HL-60 (cell line): ENCODE results near the gene SH3RF3.

Source experiments
- TF ChIP-seq, protein P1 (sequence below): IDR thresholded peaks from one replicate; pipeline ENCODE4 v1.5.1; 2011; ENCODE audit warnings: low read length, control low read depth, inconsistent platforms; ENCODE audit not compliant: insufficient read depth
- TF ChIP-seq, protein P2 (sequence below): IDR thresholded peaks from 2 replicates; pipeline ENCODE4 v1.6.1; 2012; ENCODE audit warnings: low read depth; ENCODE audit not compliant: insufficient replicate concordance

DNA sequence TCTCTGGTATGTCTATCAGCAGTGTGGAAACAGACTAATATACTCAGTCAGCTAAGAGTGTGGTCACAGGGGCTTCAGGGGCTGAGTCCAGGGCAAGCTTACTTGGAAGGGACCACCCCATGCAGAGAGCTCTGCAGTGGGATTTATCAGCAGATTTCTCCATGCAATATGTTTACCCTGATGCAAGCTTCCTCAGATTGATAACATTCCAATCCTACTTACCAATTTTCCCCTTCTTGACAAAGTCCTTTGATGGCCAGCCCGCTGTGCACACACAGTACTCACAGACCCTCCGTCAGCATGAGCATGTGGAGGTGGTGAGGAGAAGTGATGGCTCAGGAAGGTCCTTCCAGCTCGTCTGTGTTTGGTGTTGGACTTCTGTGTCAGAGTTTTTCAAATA, 51.8 kb downstream of the SH3RF3 start:
- TF ChIP-seq, protein P1, sequence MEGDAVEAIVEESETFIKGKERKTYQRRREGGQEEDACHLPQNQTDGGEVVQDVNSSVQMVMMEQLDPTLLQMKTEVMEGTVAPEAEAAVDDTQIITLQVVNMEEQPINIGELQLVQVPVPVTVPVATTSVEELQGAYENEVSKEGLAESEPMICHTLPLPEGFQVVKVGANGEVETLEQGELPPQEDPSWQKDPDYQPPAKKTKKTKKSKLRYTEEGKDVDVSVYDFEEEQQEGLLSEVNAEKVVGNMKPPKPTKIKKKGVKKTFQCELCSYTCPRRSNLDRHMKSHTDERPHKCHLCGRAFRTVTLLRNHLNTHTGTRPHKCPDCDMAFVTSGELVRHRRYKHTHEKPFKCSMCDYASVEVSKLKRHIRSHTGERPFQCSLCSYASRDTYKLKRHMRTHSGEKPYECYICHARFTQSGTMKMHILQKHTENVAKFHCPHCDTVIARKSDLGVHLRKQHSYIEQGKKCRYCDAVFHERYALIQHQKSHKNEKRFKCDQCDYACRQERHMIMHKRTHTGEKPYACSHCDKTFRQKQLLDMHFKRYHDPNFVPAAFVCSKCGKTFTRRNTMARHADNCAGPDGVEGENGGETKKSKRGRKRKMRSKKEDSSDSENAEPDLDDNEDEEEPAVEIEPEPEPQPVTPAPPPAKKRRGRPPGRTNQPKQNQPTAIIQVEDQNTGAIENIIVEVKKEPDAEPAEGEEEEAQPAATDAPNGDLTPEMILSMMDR, result no peak
- TF ChIP-seq, protein P2, sequence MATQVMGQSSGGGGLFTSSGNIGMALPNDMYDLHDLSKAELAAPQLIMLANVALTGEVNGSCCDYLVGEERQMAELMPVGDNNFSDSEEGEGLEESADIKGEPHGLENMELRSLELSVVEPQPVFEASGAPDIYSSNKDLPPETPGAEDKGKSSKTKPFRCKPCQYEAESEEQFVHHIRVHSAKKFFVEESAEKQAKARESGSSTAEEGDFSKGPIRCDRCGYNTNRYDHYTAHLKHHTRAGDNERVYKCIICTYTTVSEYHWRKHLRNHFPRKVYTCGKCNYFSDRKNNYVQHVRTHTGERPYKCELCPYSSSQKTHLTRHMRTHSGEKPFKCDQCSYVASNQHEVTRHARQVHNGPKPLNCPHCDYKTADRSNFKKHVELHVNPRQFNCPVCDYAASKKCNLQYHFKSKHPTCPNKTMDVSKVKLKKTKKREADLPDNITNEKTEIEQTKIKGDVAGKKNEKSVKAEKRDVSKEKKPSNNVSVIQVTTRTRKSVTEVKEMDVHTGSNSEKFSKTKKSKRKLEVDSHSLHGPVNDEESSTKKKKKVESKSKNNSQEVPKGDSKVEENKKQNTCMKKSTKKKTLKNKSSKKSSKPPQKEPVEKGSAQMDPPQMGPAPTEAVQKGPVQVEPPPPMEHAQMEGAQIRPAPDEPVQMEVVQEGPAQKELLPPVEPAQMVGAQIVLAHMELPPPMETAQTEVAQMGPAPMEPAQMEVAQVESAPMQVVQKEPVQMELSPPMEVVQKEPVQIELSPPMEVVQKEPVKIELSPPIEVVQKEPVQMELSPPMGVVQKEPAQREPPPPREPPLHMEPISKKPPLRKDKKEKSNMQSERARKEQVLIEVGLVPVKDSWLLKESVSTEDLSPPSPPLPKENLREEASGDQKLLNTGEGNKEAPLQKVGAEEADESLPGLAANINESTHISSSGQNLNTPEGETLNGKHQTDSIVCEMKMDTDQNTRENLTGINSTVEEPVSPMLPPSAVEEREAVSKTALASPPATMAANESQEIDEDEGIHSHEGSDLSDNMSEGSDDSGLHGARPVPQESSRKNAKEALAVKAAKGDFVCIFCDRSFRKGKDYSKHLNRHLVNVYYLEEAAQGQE, result no peak
